ENCODE data around the gene MACROD2.

The MACROD2 gene

GRCh38 chr20:14685183-14685582 lies 689.9 kb downstream of the MACROD2 start:
- no peak for FAIRE-seq

DNA sequence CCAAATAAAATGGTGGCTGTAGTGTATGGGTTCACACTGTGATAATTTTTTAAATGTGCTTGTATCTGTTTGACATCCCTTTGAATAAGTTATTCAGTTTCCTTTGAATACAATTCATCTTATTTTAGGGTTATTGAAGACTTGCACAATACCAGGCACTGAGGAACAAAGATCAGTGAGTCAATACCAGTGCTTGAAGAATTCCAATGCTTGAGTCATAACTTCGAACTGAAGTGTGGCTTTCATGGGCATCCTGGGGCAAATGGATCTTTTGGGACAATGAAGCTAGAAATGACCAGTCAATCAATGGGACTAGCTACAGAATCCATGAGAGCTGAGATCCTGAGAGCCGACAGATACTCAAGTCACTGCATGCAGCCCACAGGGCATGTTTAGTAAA lies 692.0 kb downstream of the MACROD2 start:
- no peak for FAIRE-seq

GRCh38 chr20:14688005-14688404 lies 692.7 kb downstream of the MACROD2 start:
- no peak for FAIRE-seq

DNA sequence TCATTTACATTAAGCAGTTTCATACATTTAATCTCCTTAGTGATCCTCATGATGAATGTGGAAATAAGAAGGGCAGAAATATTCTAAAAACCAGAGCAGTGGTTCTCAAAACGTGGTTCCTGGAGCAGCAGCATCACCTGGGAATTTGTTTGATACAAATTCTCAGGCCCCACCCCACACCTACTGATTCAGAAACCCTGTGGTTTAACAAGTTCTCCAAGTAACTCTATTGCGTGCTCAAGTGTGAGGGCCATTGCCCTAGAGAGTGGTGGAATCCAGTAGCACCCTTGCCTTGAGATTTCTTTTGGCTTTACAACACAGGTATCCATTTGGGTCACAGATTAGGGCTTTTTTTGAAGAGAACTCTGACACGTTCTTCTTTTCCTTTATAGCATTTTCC lies 696.7 kb downstream of the MACROD2 start:
- FAIRE-seq: no peak

DNA sequence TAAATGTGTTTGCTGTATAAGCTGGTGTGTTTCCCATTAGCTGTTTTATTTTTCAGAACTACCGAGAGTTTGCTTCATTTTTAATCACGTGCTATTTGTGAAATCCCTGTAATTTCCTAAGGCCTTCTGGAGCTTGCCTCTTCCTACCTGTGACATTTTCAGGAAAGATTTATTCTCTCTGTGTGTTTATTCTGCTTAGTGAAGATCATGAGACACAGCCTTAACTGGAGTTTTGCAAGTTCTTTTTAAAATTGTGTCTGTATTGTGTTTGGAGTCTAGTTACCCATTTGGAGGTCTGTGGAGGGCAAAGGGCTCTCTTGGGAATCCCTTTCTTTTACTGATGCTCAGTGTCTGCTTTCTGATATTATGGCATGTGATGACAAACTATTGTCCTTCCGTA lies 701.2 kb downstream of the MACROD2 start:
- FAIRE-seq: no peak

DNA sequence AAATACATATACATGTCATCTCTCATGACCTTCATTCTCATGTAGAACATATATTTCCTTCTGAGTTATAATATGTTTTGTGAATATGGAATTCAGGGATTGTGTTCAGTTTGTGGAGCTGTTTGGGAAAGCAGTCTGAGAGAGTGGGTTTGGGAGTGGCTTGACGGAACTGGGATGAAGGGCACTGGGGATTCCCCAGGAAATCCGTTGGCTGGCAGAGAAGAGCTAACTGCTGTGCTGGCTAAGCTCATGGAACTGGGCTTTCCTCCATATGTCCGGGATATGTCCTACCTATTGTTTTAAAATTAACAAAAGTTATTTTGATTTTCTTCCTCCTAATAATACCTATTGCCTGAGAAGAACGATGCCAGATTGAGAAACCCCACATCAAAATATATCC lies 701.6 kb downstream of the MACROD2 start:
- no peak for FAIRE-seq

DNA sequence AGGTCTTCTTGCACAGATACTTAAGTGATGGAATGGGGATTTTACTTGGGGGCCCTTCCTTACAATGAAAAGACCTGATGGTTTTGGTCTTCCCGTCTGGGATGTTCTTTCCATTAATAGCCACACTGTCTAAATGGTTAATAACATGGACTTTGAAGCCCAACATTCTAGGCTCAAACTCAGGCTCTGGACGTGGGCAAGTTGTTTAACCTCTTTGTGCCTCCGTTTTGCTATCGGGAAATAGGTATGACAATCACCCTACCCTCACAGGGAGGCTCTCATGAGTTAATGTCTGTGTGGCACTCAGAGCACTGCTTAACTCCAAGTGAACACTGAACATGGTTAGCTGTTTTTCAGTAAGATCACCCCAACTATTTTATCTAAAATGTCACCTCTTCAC lies 702.8 kb downstream of the MACROD2 start:
- no peak for FAIRE-seq

- peak; percentile 50 for FAIRE-seq
Observed at GRCh38 chr20:14698605-14699373, 703.5 kb downstream of the MACROD2 start.

- FAIRE-seq: no peak
Observed at GRCh38 chr20:14700639-14700960, 705.3 kb downstream of the MACROD2 start.

- FAIRE-seq: no peak
Observed at GRCh38 chr20:14701326-14701725, 706.0 kb downstream of the MACROD2 start.

DNA sequence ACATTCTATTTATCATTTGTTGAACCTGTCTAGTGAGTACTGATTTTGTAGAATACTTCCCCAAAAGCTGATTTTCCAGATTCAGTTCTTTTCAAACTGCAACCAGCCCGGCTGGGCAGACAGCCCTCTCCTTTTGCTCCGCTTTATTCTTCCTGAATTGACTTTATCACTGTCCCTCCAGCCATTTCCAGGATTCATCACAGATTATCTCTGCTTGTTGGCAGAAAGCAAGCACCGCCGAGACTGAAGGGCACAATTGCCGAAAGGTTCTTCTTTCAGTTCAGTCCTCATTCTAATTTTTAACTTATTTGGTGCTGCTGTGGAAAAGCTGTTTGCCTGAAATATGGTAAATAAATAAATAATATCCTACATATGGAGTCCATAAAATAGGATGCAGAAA lies 711.2 kb downstream of the MACROD2 start:
- FAIRE-seq: no peak

- FAIRE-seq: no peak
Observed at GRCh38 chr20:14707026-14707680, 711.8 kb downstream of the MACROD2 start.

DNA sequence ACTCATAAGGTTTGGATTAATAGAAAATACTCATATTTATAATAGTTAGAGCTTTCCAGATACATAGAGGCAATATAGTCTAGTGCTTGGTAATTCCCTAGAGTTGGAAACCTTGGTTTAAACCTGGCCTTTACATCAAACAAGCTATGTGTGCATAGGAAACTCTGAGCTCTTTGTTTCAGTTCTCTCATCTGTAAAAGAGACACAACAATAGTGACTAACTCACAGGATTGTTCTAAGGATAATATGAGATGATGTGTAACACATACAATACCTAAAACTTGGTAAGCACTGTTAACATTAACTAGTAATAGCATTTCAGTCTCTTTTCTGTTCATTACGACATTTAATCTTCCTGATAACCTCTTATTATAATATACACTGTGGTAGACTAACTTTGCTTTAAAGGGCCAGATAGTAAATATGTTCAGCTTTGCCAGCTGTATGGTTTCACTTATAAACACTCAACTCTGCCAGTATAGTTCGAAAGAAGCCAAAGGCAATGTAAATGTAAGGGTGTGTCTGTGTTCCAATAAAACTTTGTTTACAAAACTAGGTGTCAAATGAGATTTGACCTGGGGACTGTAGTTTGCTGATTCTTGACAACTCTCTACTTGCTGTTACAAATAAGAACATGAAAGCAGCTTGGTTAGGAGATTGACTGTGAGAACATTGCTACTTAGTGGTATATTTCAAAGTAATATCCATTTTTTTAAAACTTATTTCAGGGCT lies 712.7 kb downstream of the MACROD2 start:
- no peak for FAIRE-seq

DNA sequence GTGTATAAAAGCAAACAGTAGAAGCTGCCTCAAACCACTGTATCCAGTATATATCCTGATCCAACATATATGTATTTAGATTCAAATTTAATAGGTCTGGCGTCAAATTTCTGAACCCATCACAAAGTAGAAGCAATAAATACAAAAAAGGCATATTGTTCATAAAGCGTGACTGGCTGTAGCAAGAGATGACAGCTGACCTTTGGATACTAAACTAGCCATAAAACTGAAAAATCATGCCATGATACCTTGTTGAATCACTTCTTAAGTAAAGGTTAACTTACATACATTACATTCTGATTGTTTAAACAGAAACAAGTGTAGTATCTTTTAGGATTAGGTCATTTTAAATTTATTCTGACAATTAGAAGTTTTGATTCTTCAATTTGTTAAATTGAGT lies 714.1 kb downstream of the MACROD2 start:
- no peak for FAIRE-seq

GRCh38 chr20:14710951-14711350 lies 715.6 kb downstream of the MACROD2 start:
- FAIRE-seq: no peak

DNA sequence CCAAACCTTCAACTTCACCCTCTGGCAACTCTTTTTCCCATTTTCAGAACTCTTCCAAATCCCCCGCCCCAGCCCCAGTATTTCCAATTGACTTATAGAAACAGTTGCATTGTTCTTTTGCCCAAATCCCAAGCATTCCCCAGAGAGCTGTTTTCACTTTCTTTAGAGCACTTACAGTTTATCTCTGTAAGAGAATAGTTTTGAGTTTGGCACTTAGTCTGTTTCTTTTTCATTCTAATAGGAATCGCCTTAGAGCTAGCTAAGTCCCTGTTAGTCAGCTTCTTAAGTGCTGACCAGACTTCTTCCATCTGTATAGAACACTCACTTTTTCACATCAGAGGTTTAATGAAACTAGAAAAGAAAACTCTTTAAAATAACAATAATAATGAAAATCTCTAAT lies 716.3 kb downstream of the MACROD2 start:
- FAIRE-seq: no peak

DNA sequence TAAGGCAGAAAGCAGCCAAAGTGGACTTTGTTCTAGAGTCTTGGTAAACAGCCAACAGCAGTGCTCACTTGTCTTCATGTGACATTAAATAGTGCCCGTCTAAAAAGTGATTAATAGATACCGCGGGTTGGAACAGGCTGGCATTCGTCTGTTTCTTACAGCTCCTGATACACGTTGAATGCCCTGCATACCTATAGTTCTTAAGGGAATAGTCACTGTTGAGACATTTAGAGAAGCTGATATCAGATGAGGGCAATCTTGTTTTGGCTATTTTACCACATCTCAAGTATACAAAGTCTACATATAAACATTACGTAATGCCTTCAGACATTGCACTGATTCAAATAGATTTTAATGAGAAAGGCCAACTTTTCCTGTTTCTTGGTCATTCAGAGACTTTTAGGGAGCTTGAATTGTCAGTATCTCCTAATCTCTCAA lies 717.0 kb downstream of the MACROD2 start:
- no peak for FAIRE-seq

DNA sequence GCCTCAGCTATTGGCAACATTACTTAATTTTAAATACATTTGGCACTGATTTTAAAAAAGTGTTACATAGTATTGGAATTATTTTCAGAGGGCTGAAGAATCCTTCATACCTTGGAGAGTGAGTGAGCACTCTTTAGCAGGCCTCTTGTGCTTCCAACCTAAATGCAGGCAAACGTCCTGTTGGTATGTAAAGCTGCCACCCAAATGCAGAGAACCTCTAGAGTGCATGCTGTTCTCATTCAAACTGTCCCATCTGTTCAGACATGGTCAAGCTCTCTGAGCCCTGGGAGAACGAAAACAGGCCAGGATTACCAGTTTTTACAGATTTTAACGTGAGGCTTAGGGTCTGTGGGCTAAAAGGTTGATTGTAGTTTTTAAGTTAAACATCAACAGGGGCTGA lies 720.1 kb downstream of the MACROD2 start:
- no peak for FAIRE-seq

GRCh38 chr20:14716351-14716801 lies 721.1 kb downstream of the MACROD2 start:
- no peak for FAIRE-seq

DNA sequence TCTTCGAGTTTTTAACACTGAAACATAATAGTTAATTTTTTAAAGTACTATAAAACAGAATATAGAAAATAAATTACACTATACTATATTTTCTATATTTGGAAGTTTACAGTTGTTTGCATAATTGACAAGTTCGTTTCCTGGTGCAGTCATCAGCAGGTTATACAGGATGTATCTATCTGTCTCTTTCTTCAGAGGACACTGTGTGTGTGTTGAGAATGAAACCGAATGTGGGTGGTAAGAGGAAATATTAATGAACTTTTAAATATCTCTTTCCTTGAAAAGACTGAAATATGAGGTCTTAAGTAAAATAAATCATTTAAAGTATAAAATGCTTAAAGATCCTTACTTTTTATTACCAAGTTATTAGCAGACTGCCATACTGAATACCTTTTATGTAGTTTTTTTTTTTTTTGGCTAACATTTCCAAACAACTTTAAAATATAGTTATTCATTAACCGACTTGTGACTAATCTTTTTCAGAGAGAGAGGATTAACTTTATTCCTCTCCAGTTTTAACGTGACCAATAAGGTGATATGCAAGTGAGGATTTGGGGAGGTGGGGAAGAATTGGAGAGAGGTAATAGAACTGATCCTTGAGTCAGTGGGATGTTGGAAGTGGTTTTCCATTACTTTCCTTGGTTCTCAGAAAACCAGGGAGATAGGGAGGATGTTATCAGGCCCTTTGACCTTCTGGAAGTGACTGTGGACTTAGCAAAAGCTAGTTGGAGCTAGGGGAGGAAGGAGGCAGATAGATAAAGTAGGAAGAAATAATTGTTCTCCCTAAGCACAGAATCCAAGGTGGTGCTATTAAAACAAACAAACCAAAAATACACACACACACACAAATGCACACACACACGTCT lies 722.1 kb downstream of the MACROD2 start:
- FAIRE-seq: no peak

GRCh38 chr20:14720251-14720650 lies 724.9 kb downstream of the MACROD2 start:
- no peak for FAIRE-seq

- no peak for FAIRE-seq
Observed at GRCh38 chr20:14721926-14722452, 726.7 kb downstream of the MACROD2 start.

DNA sequence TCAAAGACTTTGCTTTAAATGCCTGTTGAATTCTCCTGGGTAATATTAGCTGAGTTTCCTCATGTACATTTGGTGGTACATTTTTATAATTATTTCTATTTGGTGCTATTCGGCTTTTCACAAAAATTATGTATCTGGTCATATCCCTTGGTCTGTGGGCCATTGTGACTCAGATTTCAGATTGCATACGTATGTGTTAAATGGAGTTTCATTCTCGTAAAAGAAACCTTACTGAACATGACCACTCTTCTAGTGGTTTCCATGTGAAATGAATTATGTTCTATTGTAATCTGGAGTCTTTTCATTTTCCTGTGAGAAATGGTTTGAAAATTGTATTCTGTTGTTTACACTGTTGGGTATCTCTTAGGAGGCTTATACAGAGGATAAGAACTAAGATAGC lies 728.3 kb downstream of the MACROD2 start:
- no peak for FAIRE-seq

All from TTC549 (cell line).